Measurements from ENCODE around the gene ZSWIM5. TPM values are rescaled to one million over a fixed set of nuclear protein-coding genes. Genes with fewer than 3 reads are reported as not detected.

ZSWIM5 gene
- total and polyA plus RNA-seq, 2 of the 8 experiments (the other 6 are each of a cell fraction or from before 2014, with no cell fraction given), result 2.5 to 3.9 TPM

DNA sequence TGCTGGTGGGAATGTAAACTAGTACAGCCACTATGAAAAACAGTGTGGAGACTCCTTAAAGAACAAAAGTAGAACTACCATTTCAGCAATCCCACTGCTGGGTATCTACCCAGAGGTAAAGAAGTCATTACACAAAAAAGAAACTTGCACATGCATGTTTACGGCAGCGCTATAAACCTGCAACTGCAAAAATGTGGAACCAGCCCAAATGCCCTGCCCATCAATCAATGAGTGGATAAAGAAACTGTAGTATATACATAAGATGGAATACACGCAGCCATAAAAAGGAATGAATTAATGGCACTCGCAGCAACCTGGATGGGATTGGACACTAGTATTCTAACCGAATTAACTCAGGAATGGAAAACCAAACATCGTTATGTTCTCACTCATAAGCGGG is 51.0 kb downstream of the ZSWIM5 start:
- no peak overlapping the region for H3K14ac ChIP-seq (ENCODE audit: insufficient read length)
- no peak overlapping the region for H3K23ac ChIP-seq (ENCODE audit: insufficient read length)
- H3K9ac ChIP-seq (replicated peaks in 1 of 4; ENCODE audit: extremely low read depth in 1 of 4, low read depth in 3 of 4, low read length in 3 of 4), result no peak overlapping the region
- no peak overlapping the region for H3K4me3 ChIP-seq (ENCODE audit: extremely low read depth in 1 of 4, insufficient read depth in 2 of 4, low read depth in 3 of 4, low read length in 4 of 4)
- 94% methylated on average over 7 of the region's 7 CpGs; no CpG with 5 or more reads in 1 of the 2 experiments for WGBS, 2 experiments (ENCODE audit: extremely low coverage in 1 of 2, insufficient coverage in 1 of 2, insufficient read length in 1 of 2, insufficient replicate concordance in 2 of 2, low coverage in 1 of 2, low lambda C conversion rate in 2 of 2, missing lambda C conversion rate in 1 of 2)
- no peaks in the 10 kb centered on the region for H3K36me3 ChIP-seq (ENCODE audit: control insufficient read depth in 2 of 4, insufficient read depth in 4 of 4, low read length in 3 of 4)
- no peak overlapping the region for H3K18ac ChIP-seq (ENCODE audit: extremely low read depth, low read length)
- no peak for FAIRE-seq
- no peak overlapping the region for H2AFZ ChIP-seq (ENCODE audit: low read length)
- H2BK120ac ChIP-seq (replicated peaks; ENCODE audit: low read depth, low read length), result no peak overlapping the region
- no peak overlapping the region for H2BK5ac ChIP-seq (ENCODE audit: low read depth, low read length)
- TF ChIP-seq RFX5 (IDR thresholded peaks at IDR 0.05; ENCODE audit: borderline replicate concordance, low read depth, low read length) (no peak), SP4 (IDR thresholded peaks at IDR 0.05; ENCODE audit: low read length) (no peak), POU5F1 (IDR thresholded peaks at IDR 0.05; ENCODE audit: low read depth, low read length) (no peak), BCL11A (IDR thresholded peaks at IDR 0.05; ENCODE audit: low read depth in 2 of 2, low read length in 2 of 2) (no peak), TEAD4 (IDR thresholded peaks at IDR 0.05; ENCODE audit: low read depth, low read length) (no peak), BACH1 (IDR thresholded peaks at IDR 0.05; ENCODE audit: low read length) (no peak), CEBPB (IDR thresholded peaks at IDR 0.05; ENCODE audit: low read depth, low read length) (no peak), SRF (IDR thresholded peaks at IDR 0.05; ENCODE audit: low read depth, low read length) (no peak), CBX8 (IDR thresholded peaks at IDR 0.05; ENCODE audit: borderline replicate concordance, low read depth, low read length) (no peak), YY1 (IDR thresholded peaks at IDR 0.05; ENCODE audit: low read depth, low read length) (no peak), SP1 (IDR thresholded peaks at IDR 0.05; ENCODE audit: low read depth, low read length) (no peak), CHD2 (IDR thresholded peaks at IDR 0.05; ENCODE audit: low read length) (no peak), KDM4A (IDR thresholded peaks at IDR 0.05; ENCODE audit: low read depth, low read length, severe bottlenecking) (no peak), SP2 (IDR thresholded peaks at IDR 0.05; ENCODE audit: low read length) (no peak), CHD1 (IDR thresholded peaks at IDR 0.05; ENCODE audit: low read depth, low read length) (no peak)
- TF ChIP-seq, protein P1, sequence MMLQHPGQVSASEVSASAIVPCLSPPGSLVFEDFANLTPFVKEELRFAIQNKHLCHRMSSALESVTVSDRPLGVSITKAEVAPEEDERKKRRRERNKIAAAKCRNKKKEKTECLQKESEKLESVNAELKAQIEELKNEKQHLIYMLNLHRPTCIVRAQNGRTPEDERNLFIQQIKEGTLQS (IDR thresholded peaks at IDR 0.05; ENCODE audit: insufficient read depth, low read depth, low read length), result no peak
- H3K4ac ChIP-seq (replicated peaks; ENCODE audit: insufficient read length, low read depth, low read length), result no peak overlapping the region
- H3K56ac ChIP-seq (replicated peaks; ENCODE audit: insufficient read length, low read depth, low read length), result no peak overlapping the region
- ChIA-PET POLR2A (ENCODE audit: partially characterized antibody) (no interaction called here), CTCF (ENCODE audit: partially characterized antibody) (interaction anchor here (0.6 kb wide), 1 partner anchor 73 kb away, joined by 5 read pairs; no protein-coding TSS in a partner anchor)
- no peak overlapping the region for H4K5ac ChIP-seq (ENCODE audit: insufficient read length, low read depth, low read length)
- H3K9me3 ChIP-seq (ENCODE audit: insufficient read depth in 2 of 2, low read depth in 1 of 2, low read length in 1 of 2), result no peaks in the 10 kb centered on the region
- no peak overlapping the region for H2BK20ac ChIP-seq (ENCODE audit: low read length)
- H3K27me3 ChIP-seq (replicated peaks in 1 of 4; ENCODE audit: control insufficient read depth in 3 of 4, extremely low read depth in 1 of 4, insufficient read depth in 3 of 4, low read length in 3 of 4), result no peaks in the 10 kb centered on the region
- no peak overlapping the region for H3K27ac ChIP-seq (ENCODE audit: low read depth, low read length)
- H3K4me2 ChIP-seq (ENCODE audit: insufficient read depth in 1 of 2, low read depth in 2 of 2, low read length in 2 of 2), result no peak overlapping the region
- no peaks in the 10 kb centered on the region for H3K23me2 ChIP-seq (ENCODE audit: low read depth, low read length)
- H3K4me1 ChIP-seq (replicated peaks in 1 of 4; ENCODE audit: control insufficient read depth in 3 of 4, insufficient read depth in 4 of 4, low read length in 3 of 4), result no peaks in the 10 kb centered on the region
- no peaks in the 10 kb centered on the region for H3K79me2 ChIP-seq (ENCODE audit: control insufficient read depth in 1 of 2, insufficient read depth in 2 of 2, low read length in 2 of 2)
- H4K91ac ChIP-seq (replicated peaks; ENCODE audit: insufficient read length, low read length), result no peak overlapping the region
- no peaks in the 10 kb centered on the region for H3K79me1 ChIP-seq (ENCODE audit: low read depth, low read length)
- no peaks in the 10 kb centered on the region for H4K20me1 ChIP-seq (replicated peaks in 1 of 2; ENCODE audit: control insufficient read depth in 1 of 2, insufficient read depth in 2 of 2, low read length in 2 of 2)
- H2AK5ac ChIP-seq (ENCODE audit: low read depth, low read length), result no peak overlapping the region
- H2BK15ac ChIP-seq (ENCODE audit: low read length), result no peak overlapping the region
- DNase-seq (ENCODE audit: low read depth in 1 of 2, low spot score in 2 of 2), result no peak
- H2BK12ac ChIP-seq (ENCODE audit: low read depth, low read length), result no peak overlapping the region
- H4K8ac ChIP-seq (ENCODE audit: extremely low read depth, insufficient read depth, low read length), result no peak overlapping the region
